Prostate gland (tissue), 2 donors: ENCODE results near the gene FXYD2. TPM values are rescaled to one million over a fixed set of nuclear protein-coding genes. Genes with fewer than 3 reads are reported as not detected.
"Not testable (repeated sequence)": the region's sequence is repeated elsewhere in the genome, so short reads cannot be mapped to it uniquely, and the experiment has no call there.

Source experiments
- DNase-seq: peaks from one replicate; pipeline ENCODE4 v3.0.0-alpha.2; 2019; ENCODE audit warnings: low spot score
- H3K27ac ChIP-seq, 2 donors: fragments of 200-600 bp; sonication (generic); 2 replicates each; pipeline ENCODE4 v1.5.1; 2017 to 2019
- H3K27me3 ChIP-seq: fragments of 200-600 bp; sonication (generic); replicated peaks from 2 replicates; pipeline ENCODE4 v1.5.1; 2019; ENCODE audit not compliant: insufficient read depth
- H3K36me3 ChIP-seq, 2 donors: fragments of 200-600 bp; sonication (generic); 1 replicate in 1 of 2; 2 replicates in 1 of 2; pipeline versions ENCODE4 v1.5.1 to v1.8.1; 2017 to 2019
- H3K4me1 ChIP-seq: fragments of 200-600 bp; sonication (generic); replicated peaks from 2 replicates; pipeline ENCODE4 v1.5.1; 2019
- H3K4me3 ChIP-seq, 2 donors: fragments of 200-600 bp; sonication (generic); 2 replicates each; pipeline ENCODE4 v1.5.1; 2017 to 2019
- H3K9me3 ChIP-seq: fragments of 200-600 bp; sonication (generic); 2 replicates; pipeline ENCODE4 v1.5.1; 2017
- CTCF ChIP-seq, 4 experiments: fragments of 200-600 bp in 2 of 4; fragments of 450-650 bp in 2 of 4; sonication (generic) in 2 of 4; IDR thresholded peaks; 1 replicate in 3 of 4; 2 replicates in 1 of 4; pipeline ENCODE4 v1.5.1; 2016 to 2019; ENCODE audit warnings: antibody characterized with exemption in 4 of 4, mild to moderate bottlenecking in 2 of 4, moderate library complexity in 2 of 4
- POLR2A ChIP-seq: fragments of 450-650 bp; IDR thresholded peaks from one replicate; pipeline ENCODE4 v1.6.1; 2016; ENCODE audit warnings: antibody characterized with exemption, mild to moderate bottlenecking
- POLR2AphosphoS5 ChIP-seq: sonication (generic); formaldehyde crosslinking; IDR thresholded peaks from one replicate; pipeline ENCODE4 v1.6.1; 2017; ENCODE audit warnings: antibody characterized with exemption
- WGBS: methylation state at CpG from one replicate; pipeline ENCODE4 v1.1.5; 2018; 5-methylcytosine and 5-hydroxymethylcytosine counted together
- intact Hi-C: fragments of 100-400 bp; cut with DNase I; formaldehyde crosslinking; loops from one replicate; pipeline ENCODE4 v1.14.2; 2022
- total RNA-seq, 2 donors: library from RNA; depleted of rRNA; stranded (reverse); fragments of >200 nt; gene quantifications; one replicate each; pipeline ENCODE4 v1.1.0, GENCODE V29; 2016

Gene FXYD2
- total RNA-seq, 2 donors from 2014 or later, result 0.87 to 1.8 TPM

- TF ChIP-seq POLR2AphosphoS5 (no peak), POLR2A (no peak), CTCF (IDR thresholded peaks at IDR 0.05) (no peak)
- H3K4me1 ChIP-seq, result peaks cover 5% of the 10 kb centered on the region
- DNase-seq, result no peak
- no peaks in the 10 kb centered on the region for H3K36me3 ChIP-seq
- H3K9me3 ChIP-seq, result no peaks in the 10 kb centered on the region
- H3K27me3 ChIP-seq, result no peaks in the 10 kb centered on the region
- H3K4me3 ChIP-seq, result no peak overlapping the region
- WGBS, result 82% methylated on average over 20 of the region's 20 CpGs
- H3K27ac ChIP-seq, result no peak overlapping the region
- intact Hi-C loops, result loop anchor here (2.0 to 5.0 kb wide), 3 partner anchors 236 to 389 kb away; no protein-coding TSS in a partner anchor
These were observed 8.3 kb downstream of the FXYD2 start for GRCh38 chr11:117816151-117816741.

- Histone ChIP-seq H3K4me3 (no peak overlapping the region), H3K4me1 (peaks cover 5% of the 10 kb centered on the region), H3K27me3 (no peaks in the 10 kb centered on the region), H3K9me3 (no peaks in the 10 kb centered on the region), H3K36me3 (no peaks in the 10 kb centered on the region), H3K27ac (peak overlapping the region; percentile 18 to 49)
- TF ChIP-seq POLR2A (no peak), CTCF (IDR thresholded peaks at IDR 0.05) (no peak), POLR2AphosphoS5 (no peak)
- intact Hi-C loops, result loop anchor here (5.0 kb wide), 2 partner anchors 237 to 373 kb away; no protein-coding TSS in a partner anchor
- 64% methylated on average over 7 of the region's 7 CpGs for WGBS
- no peak for DNase-seq
These were observed 9.2 kb downstream of the FXYD2 start for GRCh38 chr11:117815262-117815803.

GRCh38 chr11:117814766-117815261 lies 9.7 kb downstream of the FXYD2 start:
- Histone ChIP-seq H3K27me3 (no peaks in the 10 kb centered on the region), H3K4me3 (no peak overlapping the region), H3K36me3 (no peaks in the 10 kb centered on the region), H3K27ac (peak overlapping the region; percentile 18 to 49), H3K4me1 (peaks cover 5% of the 10 kb centered on the region), H3K9me3 (no peaks in the 10 kb centered on the region)
- intact Hi-C loops, result loop anchor here (5.0 kb wide), 2 partner anchors 237 to 373 kb away; no protein-coding TSS in a partner anchor
- TF ChIP-seq POLR2AphosphoS5, result peak; percentile 71
- TF ChIP-seq POLR2A, result no peak
- DNase-seq, result peak; percentile 46
- WGBS, result 11% methylated on average over 14 of the region's 14 CpGs

GRCh38 chr11:117814204-117814765 lies 10.3 kb downstream of the FXYD2 start:
- WGBS, result 78% methylated on average over 7 of the region's 7 CpGs
- H3K9me3 ChIP-seq, result no peaks in the 10 kb centered on the region
- TF ChIP-seq POLR2A, result no peak
- TF ChIP-seq POLR2AphosphoS5, result no peak
- TF ChIP-seq CTCF (IDR thresholded peaks at IDR 0.05), result no peak
- H3K36me3 ChIP-seq, result no peaks in the 10 kb centered on the region
- H3K4me3 ChIP-seq, result no peak overlapping the region
- DNase-seq, result no peak
- H3K27ac ChIP-seq, result no peak overlapping the region
- intact Hi-C loops, result no loop called here
- no peaks in the 10 kb centered on the region for H3K27me3 ChIP-seq
- H3K4me1 ChIP-seq, result peaks cover 5% of the 10 kb centered on the region

- intact Hi-C loops, DNase-seq: not testable (repeated sequence)
- 93% methylated on average over 12 of the region's 12 CpGs for WGBS
These were observed 14.5 kb downstream of the FXYD2 start for GRCh38 chr11:117810056-117810451.

More at GRCh38 chr11:117810056-117810451, 14.5 kb downstream of the FXYD2 start:
- H3K27me3 ChIP-seq, H3K4me3 ChIP-seq, H3K27ac ChIP-seq, H3K36me3 ChIP-seq, H3K4me1 ChIP-seq, H3K9me3 ChIP-seq: not testable (repeated sequence)
